Bronchial epithelial cell (primary cell): ENCODE data around the gene PDZRN3. TPM values are rescaled to one million over a fixed set of nuclear protein-coding genes. Genes with fewer than 3 reads are reported as not detected.

Experiments used
- DNase-seq: peaks from one replicate; pipeline ENCODE4 v3.0.0-alpha.2; 2010; ENCODE audit warnings: low read depth
- FAIRE-seq: peaks from 2 replicates; lab custom pipeline; 2011; peaks lifted over from hg19 to GRCh38; lab: Jason Lieb, UNC
- H3K27me3 ChIP-seq: 2 replicates; pipeline ENCODE4 v1.5.1; 2011; ENCODE audit warnings: low read length; ENCODE audit not compliant: control insufficient read depth, insufficient read depth
- H3K36me3 ChIP-seq: 2 replicates; pipeline ENCODE4 v1.5.1; 2011; ENCODE audit warnings: low read length; ENCODE audit not compliant: control insufficient read depth, insufficient read depth
- H3K4me3 ChIP-seq: 2 replicates; pipeline ENCODE4 v1.5.1; 2011; ENCODE audit warnings: mild to moderate bottlenecking, low read depth, low read length, control low read depth
- CTCF ChIP-seq: IDR thresholded peaks from 2 replicates; pipeline ENCODE4 v1.5.1; 2011; ENCODE audit warnings: mild to moderate bottlenecking, moderate library complexity, low read length, control low read depth, inconsistent platforms; ENCODE audit not compliant: insufficient read depth, severe bottlenecking
- total RNA-seq: library from RNA; depleted of rRNA; stranded (reverse); fragments of >200 nt; gene quantifications from 2 replicates; pipeline ENCODE4 v1.2.1, GENCODE V29; 2014

Gene PDZRN3
- total RNA-seq, 1 donor from 2014 or later, result 0.79 TPM

- H3K27me3 ChIP-seq, result no peaks in the 10 kb centered on the region
- DNase-seq (no peak), FAIRE-seq (no peak)
- H3K36me3 ChIP-seq, result no peaks in the 10 kb centered on the region
- TF ChIP-seq CTCF, result no peak
- no peak overlapping the region for H3K4me3 ChIP-seq
These were observed 31.6 kb upstream of the PDZRN3 start for GRCh38 chr3:73656241-73656890.

GRCh38 chr3:73655197-73655596 is 30.5 kb upstream of the PDZRN3 start:
- Histone ChIP-seq H3K27me3 (no peaks in the 10 kb centered on the region), H3K36me3 (no peaks in the 10 kb centered on the region), H3K4me3 (no peak overlapping the region)
- TF ChIP-seq CTCF, result no peak
- FAIRE-seq, result no peak
- no peak for DNase-seq

- DNase-seq (no peak), FAIRE-seq (no peak)
- H3K27me3 ChIP-seq, result no peaks in the 10 kb centered on the region
- no peaks in the 10 kb centered on the region for H3K36me3 ChIP-seq
- no peak for TF ChIP-seq CTCF
- H3K4me3 ChIP-seq, result no peak overlapping the region
These were observed 29.1 kb upstream of the PDZRN3 start for GRCh38 chr3:73653877-73654276.

- Histone ChIP-seq H3K27me3 (no peaks in the 10 kb centered on the region), H3K4me3 (no peak overlapping the region), H3K36me3 (no peaks in the 10 kb centered on the region)
- FAIRE-seq (no peak), DNase-seq (no peak)
- TF ChIP-seq CTCF, result no peak
These were observed 28.6 kb upstream of the PDZRN3 start for GRCh38 chr3:73653351-73653750.

GRCh38 chr3:73652896-73653295 is 28.2 kb upstream of the PDZRN3 start:
- TF ChIP-seq CTCF, result no peak
- H3K27me3 ChIP-seq, result no peaks in the 10 kb centered on the region
- no peak for FAIRE-seq
- no peak overlapping the region for H3K4me3 ChIP-seq
- no peaks in the 10 kb centered on the region for H3K36me3 ChIP-seq
- no peak for DNase-seq

- Histone ChIP-seq H3K27me3 (no peaks in the 10 kb centered on the region), H3K36me3 (no peaks in the 10 kb centered on the region), H3K4me3 (no peak overlapping the region)
- DNase-seq (no peak), FAIRE-seq (no peak)
- TF ChIP-seq CTCF, result no peak
These were observed 12.3 kb upstream of the PDZRN3 start for GRCh38 chr3:73637042-73637441.
